Measurements from ENCODE around the gene NR6A1. TPM values are rescaled to one million over a fixed set of nuclear protein-coding genes. Genes with fewer than 3 reads are reported as not detected.

Gene NR6A1
- total RNA-seq, 2 experiments from 2014 or later = 0.82 to 1.1 TPM

GRCh38 chr9:124537926-124538325 lies 233.2 kb downstream of the NR6A1 start:
- ATAC-seq = no peak
- H3K9me3 Mint-ChIP-seq (ENCODE audit: low read depth) = no peaks in the 10 kb centered on the region
- no peaks in the 10 kb centered on the region for H3K4me1 Mint-ChIP-seq
- no peaks in the 10 kb centered on the region for H3K36me3 Mint-ChIP-seq (ENCODE audit: low read depth)
- ChIA-PET POLR2A (no interaction called here), CTCF (interaction anchor here (0.6 to 5.5 kb wide), 15 partner anchors 8 to 411 kb away, joined by 3 to 50 read pairs (median 4); no protein-coding TSS in a partner anchor)
- DNase-seq = no peak
- intact Hi-C loops (cut with DNase I, micrococcal nuclease) = no loop called here
- no peak overlapping the region for H3K27ac Mint-ChIP-seq
- no peak overlapping the region for H3K4me3 Mint-ChIP-seq
- H3K27me3 Mint-ChIP-seq = no peaks in the 10 kb centered on the region

DNA sequence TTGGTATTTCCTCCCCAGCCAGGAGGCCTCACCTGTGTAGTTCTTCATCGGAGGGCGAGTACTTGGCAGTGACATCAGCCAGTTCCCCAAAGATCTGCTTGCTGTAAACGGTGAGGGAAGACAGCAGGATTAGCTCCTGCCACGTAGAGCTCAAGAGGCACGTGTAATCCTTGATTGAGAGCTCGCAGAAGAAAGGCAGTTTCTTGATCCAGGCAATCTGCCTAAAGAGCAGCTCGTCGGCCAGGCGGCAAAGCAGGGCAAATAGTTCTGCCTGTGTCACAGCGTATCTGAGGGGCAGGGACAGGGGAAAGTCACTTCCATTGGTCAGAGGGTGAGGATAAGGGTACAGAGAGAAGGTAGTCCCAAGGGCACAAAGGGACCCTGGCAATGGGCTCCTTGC lies 235.3 kb downstream of the NR6A1 start:
- ChIA-PET CTCF (interaction anchor here (2.0 to 5.5 kb wide), 3 partner anchors 10 to 116 kb away, joined by 9 to 50 read pairs (median 33); no protein-coding TSS in a partner anchor), POLR2A (no interaction called here)
- Mint-ChIP-seq H3K36me3 (ENCODE audit: low read depth) (no peaks in the 10 kb centered on the region), H3K4me3 (no peak overlapping the region), H3K9me3 (ENCODE audit: low read depth) (no peaks in the 10 kb centered on the region), H3K27me3 (no peaks in the 10 kb centered on the region), H3K4me1 (no peaks in the 10 kb centered on the region), H3K27ac (no peak overlapping the region)
- intact Hi-C loops (cut with DNase I, micrococcal nuclease) = loop anchor here (1.0 kb wide), 2 partner anchors 117 to 409 kb away; no protein-coding TSS in a partner anchor
- no peak for DNase-seq
- no peak for ATAC-seq

GRCh38 chr9:124532897-124533296 lies 238.2 kb downstream of the NR6A1 start:
- CTCF ChIA-PET = interaction anchor here (1.1 kb wide), 1 partner anchor 9 kb away, joined by 3 read pairs; no protein-coding TSS in a partner anchor
- Mint-ChIP-seq H3K9me3 (ENCODE audit: low read depth) (no peaks in the 10 kb centered on the region), H3K4me1 (no peaks in the 10 kb centered on the region), H3K36me3 (ENCODE audit: low read depth) (no peaks in the 10 kb centered on the region), H3K4me3 (no peak overlapping the region), H3K27ac (no peak overlapping the region), H3K27me3 (no peaks in the 10 kb centered on the region)
- no peak for ATAC-seq
- no peak for DNase-seq
- POLR2A ChIA-PET = no interaction called here
- intact Hi-C loops (cut with DNase I, micrococcal nuclease) = no loop called here

DNA sequence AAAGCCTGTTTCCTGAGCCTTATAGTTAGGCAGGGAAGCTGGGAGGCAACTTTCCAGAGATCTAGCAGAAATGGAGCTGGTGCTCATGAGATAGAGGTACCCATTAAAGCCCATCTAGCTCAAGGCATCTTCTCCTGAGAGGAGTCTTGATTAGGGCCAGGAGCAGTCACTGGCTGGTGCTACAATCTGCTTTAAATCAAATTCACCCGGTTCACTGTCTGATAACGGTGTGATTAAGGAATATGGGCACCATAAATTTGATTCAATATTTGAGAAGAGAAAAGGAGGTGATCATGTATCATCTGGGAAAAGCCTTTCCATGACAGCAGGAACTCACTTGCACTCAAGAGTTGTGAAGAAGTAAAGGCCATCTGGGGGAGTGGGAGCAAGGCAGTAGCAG lies 240.0 kb downstream of the NR6A1 start:
- intact Hi-C loops (cut with DNase I, micrococcal nuclease) = no loop called here
- CTCF ChIA-PET = no interaction called here

GRCh38 chr9:124530246-124530645 lies 240.9 kb downstream of the NR6A1 start:
- intact Hi-C loops (cut with DNase I, micrococcal nuclease) = no loop called here
- Mint-ChIP-seq H3K36me3 (ENCODE audit: low read depth) (no peaks in the 10 kb centered on the region), H3K9me3 (ENCODE audit: low read depth) (no peaks in the 10 kb centered on the region), H3K27ac (no peak overlapping the region), H3K4me3 (no peak overlapping the region), H3K4me1 (no peaks in the 10 kb centered on the region), H3K27me3 (no peaks in the 10 kb centered on the region)
- DNase-seq = no peak
- POLR2A ChIA-PET = no interaction called here
- CTCF ChIA-PET = interaction anchor here (0.6 kb wide), 1 partner anchor 9 kb away, joined by 4 read pairs; no protein-coding TSS in a partner anchor
- no peak for ATAC-seq

More for the DNA sequence above, 240.0 kb downstream of the NR6A1 start:
- Mint-ChIP-seq H3K27ac (no peak overlapping the region), H3K4me3 (no peak overlapping the region), H3K4me1 (no peaks in the 10 kb centered on the region), H3K9me3 (ENCODE audit: low read depth) (no peaks in the 10 kb centered on the region), H3K27me3 (no peaks in the 10 kb centered on the region), H3K36me3 (ENCODE audit: low read depth) (no peaks in the 10 kb centered on the region)
- POLR2A ChIA-PET = no interaction called here
- ATAC-seq (no peak), DNase-seq (no peak)

DNA sequence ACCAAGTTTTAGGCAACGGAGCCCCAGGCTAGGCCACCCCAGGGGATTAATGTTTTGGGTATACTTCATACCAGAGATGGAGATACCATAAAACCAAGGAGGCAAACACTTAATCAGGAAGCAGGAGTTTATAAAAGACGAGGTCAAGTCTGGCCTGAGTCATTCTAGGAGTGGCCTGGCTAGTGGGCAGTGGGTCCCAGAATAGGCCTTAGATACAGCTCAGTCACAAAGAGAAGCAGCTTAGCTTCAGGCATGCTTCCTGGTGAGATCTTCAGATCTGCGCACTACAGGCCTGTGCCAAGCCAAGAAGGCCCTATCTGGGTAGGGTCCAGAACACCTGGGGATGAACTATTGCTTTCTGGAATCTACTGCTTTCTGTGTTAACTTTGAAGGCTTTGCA lies 243.3 kb downstream of the NR6A1 start:
- no peaks in the 10 kb centered on the region for H3K27me3 Mint-ChIP-seq
- no peaks in the 10 kb centered on the region for H3K9me3 Mint-ChIP-seq (ENCODE audit: low read depth)
- DNase-seq (no peak), ATAC-seq (no peak)
- H3K4me3 Mint-ChIP-seq = no peak overlapping the region
- no peak overlapping the region for H3K27ac Mint-ChIP-seq
- ChIA-PET CTCF (interaction anchor here (1.2 kb wide), 1 partner anchor 9 kb away, joined by 7 read pairs; no protein-coding TSS in a partner anchor), POLR2A (no interaction called here)
- intact Hi-C loops (cut with DNase I, micrococcal nuclease) = no loop called here
- no peaks in the 10 kb centered on the region for H3K4me1 Mint-ChIP-seq
- H3K36me3 Mint-ChIP-seq (ENCODE audit: low read depth) = no peaks in the 10 kb centered on the region

GRCh38 chr9:124526174-124526573 lies 244.9 kb downstream of the NR6A1 start:
- H3K4me1 Mint-ChIP-seq = no peaks in the 10 kb centered on the region
- H3K27me3 Mint-ChIP-seq = no peaks in the 10 kb centered on the region
- intact Hi-C loops (cut with DNase I, micrococcal nuclease) = no loop called here
- no peaks in the 10 kb centered on the region for H3K9me3 Mint-ChIP-seq (ENCODE audit: low read depth)
- ATAC-seq (no peak), DNase-seq (no peak)
- no peak overlapping the region for H3K27ac Mint-ChIP-seq
- H3K36me3 Mint-ChIP-seq (ENCODE audit: low read depth) = no peaks in the 10 kb centered on the region
- no peak overlapping the region for H3K4me3 Mint-ChIP-seq
- CTCF ChIA-PET = no interaction called here
- POLR2A ChIA-PET = no interaction called here

DNA sequence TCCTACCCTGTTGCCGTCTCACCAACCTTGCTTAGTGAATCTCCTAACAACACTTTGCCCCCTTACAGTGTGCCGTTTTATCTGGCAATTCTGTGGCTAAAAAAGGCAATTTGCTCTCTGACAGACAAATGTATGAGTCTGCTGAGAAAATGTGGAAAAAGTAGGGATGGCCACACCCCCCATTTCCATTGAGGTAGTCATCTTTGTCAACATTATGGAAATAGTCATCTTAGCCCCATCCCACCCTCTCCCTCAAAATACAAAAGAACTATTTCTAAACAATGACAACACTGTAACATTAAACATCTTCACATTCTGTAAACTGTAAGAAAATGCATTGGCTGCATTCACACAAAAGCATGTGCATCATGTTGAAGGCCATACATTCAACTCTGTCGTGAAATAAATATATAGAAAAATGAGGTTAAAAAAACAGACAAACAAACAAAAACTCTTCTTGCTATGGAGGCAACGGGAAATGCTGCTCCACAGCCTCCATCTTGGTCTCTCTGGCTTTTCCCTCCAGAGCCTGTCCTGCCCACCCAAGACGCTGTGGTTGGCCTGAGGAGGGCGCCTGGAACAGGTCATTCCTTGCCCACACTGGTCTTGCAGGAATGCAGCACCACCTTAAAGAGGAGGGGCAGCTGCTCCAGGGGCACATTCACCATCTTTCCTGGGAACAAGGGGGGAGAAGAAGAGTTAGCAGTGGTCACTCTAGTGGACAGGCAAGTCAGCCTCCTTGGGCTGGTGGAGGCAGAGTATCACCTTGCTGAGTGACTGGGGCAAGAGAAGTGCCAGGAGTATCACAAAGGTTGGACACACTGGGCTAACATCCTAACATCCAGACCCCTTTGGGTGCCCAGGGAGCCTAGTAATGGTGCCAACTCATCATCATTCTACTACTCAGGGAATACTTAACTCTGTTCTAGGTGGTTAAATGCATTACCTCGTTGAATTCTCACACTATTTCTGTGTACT lies 248.7 kb downstream of the NR6A1 start:
- Mint-ChIP-seq H3K4me3 (no peak overlapping the region), H3K27ac (no peak overlapping the region), H3K4me1 (no peaks in the 10 kb centered on the region), H3K9me3 (ENCODE audit: low read depth) (no peaks in the 10 kb centered on the region), H3K36me3 (ENCODE audit: low read depth) (no peaks in the 10 kb centered on the region), H3K27me3 (peaks cover 5% of the 10 kb centered on the region)
- no peak for DNase-seq
- ChIA-PET POLR2A (no interaction called here), CTCF (no interaction called here)
- intact Hi-C loops (cut with DNase I, micrococcal nuclease) = no loop called here
- no peak for ATAC-seq

DNA sequence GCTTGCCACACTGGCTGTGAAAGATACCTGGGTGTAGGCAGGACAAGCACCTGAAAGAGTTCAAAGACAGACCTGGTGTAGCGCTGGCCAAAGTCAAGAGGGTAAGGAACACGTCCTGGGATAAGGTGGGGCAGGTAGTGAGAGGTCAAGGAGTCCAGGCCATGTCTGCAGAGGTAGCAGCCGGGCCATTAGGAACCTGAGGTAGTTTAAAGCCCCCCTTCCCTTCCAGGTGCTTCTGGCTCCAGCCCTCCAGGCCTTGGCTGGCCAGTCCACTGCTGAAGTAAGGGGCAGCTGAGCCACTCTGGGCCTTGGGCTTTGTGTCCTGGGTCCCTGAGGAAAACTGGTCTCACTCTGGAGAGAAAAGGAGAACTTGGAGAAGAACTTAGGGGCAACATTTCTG lies 250.0 kb downstream of the NR6A1 start:
- Mint-ChIP-seq H3K9me3 (ENCODE audit: low read depth) (no peaks in the 10 kb centered on the region), H3K36me3 (ENCODE audit: low read depth) (no peaks in the 10 kb centered on the region), H3K27ac (no peak overlapping the region), H3K4me1 (no peaks in the 10 kb centered on the region), H3K27me3 (peaks cover 5% of the 10 kb centered on the region), H3K4me3 (no peak overlapping the region)
- no peak for ATAC-seq
- intact Hi-C loops (cut with DNase I, micrococcal nuclease) = no loop called here
- ChIA-PET CTCF (no interaction called here), POLR2A (no interaction called here)
- DNase-seq = no peak

- DNase-seq = no peak
- no peaks in the 10 kb centered on the region for H3K36me3 Mint-ChIP-seq (ENCODE audit: low read depth)
- ChIA-PET CTCF (interaction anchor here (0.6 kb wide), 1 partner anchor 238 kb away, joined by 3 read pairs; no protein-coding TSS in a partner anchor), POLR2A (interaction anchor here (0.5 kb wide), 1 partner anchor 184 kb away, joined by 4 read pairs; no protein-coding TSS in a partner anchor)
- H3K4me3 Mint-ChIP-seq = no peak overlapping the region
- H3K27ac Mint-ChIP-seq = no peak overlapping the region
- intact Hi-C loops (cut with DNase I, micrococcal nuclease) = no loop called here
- H3K27me3 Mint-ChIP-seq = peaks cover 5% of the 10 kb centered on the region
- no peak for ATAC-seq
- H3K9me3 Mint-ChIP-seq (ENCODE audit: low read depth) = no peaks in the 10 kb centered on the region
- no peaks in the 10 kb centered on the region for H3K4me1 Mint-ChIP-seq
Measured at GRCh38 chr9:124520206-124520596, 250.9 kb downstream of the NR6A1 start.

DNA sequence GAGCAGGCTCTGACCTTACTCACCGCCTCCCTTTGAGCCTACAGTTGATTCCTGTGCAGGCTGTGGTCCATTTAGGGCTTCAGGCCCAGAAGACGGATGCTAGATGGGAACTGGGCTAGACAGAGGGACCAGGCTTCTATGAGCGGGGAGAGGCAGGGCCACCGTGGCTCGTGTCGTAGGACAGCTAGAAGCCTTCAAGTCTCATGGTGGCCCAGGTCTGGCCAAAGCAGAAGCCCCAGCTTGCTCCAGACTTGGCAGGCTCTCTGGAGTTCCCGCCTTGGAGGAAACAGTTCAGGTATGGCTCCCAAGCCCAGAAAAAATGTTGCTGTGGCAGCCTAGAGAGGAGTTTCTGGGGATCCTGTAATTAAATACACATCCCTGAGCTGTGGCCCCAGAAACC lies 253.0 kb downstream of the NR6A1 start:
- Mint-ChIP-seq H3K9me3 (ENCODE audit: low read depth) (no peaks in the 10 kb centered on the region), H3K36me3 (ENCODE audit: low read depth) (no peaks in the 10 kb centered on the region), H3K4me1 (no peaks in the 10 kb centered on the region), H3K4me3 (no peak overlapping the region), H3K27ac (no peak overlapping the region), H3K27me3 (peaks cover 6% of the 10 kb centered on the region)
- ATAC-seq (no peak), DNase-seq (no peak)
- intact Hi-C loops (cut with DNase I, micrococcal nuclease) = no loop called here
- ChIA-PET CTCF (no interaction called here), POLR2A (no interaction called here)

DNA sequence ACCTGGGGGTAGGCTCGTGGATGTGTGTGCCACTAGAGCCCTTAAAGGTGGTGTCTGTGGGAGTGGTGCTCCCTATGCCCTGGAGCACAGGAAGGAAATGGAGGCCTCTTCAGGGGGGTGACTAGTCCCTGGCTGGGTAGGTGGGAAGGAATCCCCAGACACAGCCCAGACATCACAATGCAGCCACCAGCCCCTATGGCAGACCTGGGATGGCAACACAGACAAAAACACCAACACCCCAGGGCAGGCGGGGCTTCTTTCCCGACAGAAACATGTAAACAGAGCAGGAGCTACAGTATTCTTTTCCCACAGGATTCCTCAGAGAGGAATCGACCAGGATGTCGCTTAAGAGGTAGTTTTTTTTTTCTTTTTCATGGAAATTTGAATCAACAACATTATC lies 253.5 kb downstream of the NR6A1 start:
- peaks cover 8% of the 10 kb centered on the region for H3K27me3 Mint-ChIP-seq
- H3K27ac Mint-ChIP-seq = no peak overlapping the region
- no peak overlapping the region for H3K4me3 Mint-ChIP-seq
- no peaks in the 10 kb centered on the region for H3K9me3 Mint-ChIP-seq (ENCODE audit: low read depth)
- intact Hi-C loops (cut with DNase I, micrococcal nuclease) = no loop called here
- DNase-seq (no peak), ATAC-seq (no peak)
- no peaks in the 10 kb centered on the region for H3K4me1 Mint-ChIP-seq
- POLR2A ChIA-PET = no interaction called here
- no peaks in the 10 kb centered on the region for H3K36me3 Mint-ChIP-seq (ENCODE audit: low read depth)
- CTCF ChIA-PET = no interaction called here

All from activated CD4-positive, alpha-beta T cell treated with anti-CD3 and anti-CD28 coated beads for 36 hours (primary cell).